Measurements from ENCODE around the gene MAEA.

MAEA gene

DNA sequence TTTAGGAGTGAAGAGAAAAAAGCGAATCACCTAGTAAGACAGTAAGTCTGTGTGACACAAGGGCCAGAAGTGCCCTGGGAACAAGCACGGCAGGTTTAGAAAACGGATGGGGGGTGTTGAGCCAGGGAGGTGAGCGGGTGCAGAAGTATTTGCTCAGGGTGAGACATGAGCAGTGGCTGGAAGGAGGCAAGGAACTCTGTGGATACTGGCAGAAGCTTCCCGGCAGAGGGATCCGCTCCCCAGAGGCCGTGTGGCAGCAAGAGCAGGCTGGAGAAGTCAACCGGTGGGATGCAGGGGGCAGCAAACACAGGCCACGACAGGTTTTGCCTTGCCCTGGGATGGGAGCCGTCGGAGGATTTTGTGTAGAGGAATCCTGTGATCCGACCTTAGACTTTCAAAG, 55.0 kb downstream of the MAEA start:
- H3K27me3 ChIP-seq (ENCODE audit: insufficient read depth, low read length) = no peaks in the 10 kb centered on the region
- no peaks in the 10 kb centered on the region for H3F3A ChIP-seq (ENCODE audit: insufficient read depth, low read length)
- no peak overlapping the region for H2AFZ ChIP-seq (ENCODE audit: low read length)
- peaks cover 18% of the 10 kb centered on the region for H3K4me1 ChIP-seq (ENCODE audit: insufficient read depth, low read length, severe bottlenecking)
- H3K27ac ChIP-seq (ENCODE audit: low read depth, low read length, poor library complexity, severe bottlenecking) = no peak overlapping the region
- H4K20me1 ChIP-seq (ENCODE audit: insufficient read depth, low read length) = no peaks in the 10 kb centered on the region
- no peak overlapping the region for H3K4me2 ChIP-seq (ENCODE audit: low read length)
- H3K9ac ChIP-seq (ENCODE audit: low read length) = no peak overlapping the region
- H3K9me2 ChIP-seq (ENCODE audit: low read depth, low read length) = no peaks in the 10 kb centered on the region
- no peaks in the 10 kb centered on the region for H3K79me2 ChIP-seq (ENCODE audit: insufficient read depth, low read length)
- TF ChIP-seq EZH2 (IDR thresholded peaks at IDR 0.05; ENCODE audit: borderline replicate concordance, low read length) = no peak
- TF ChIP-seq, protein P1, sequence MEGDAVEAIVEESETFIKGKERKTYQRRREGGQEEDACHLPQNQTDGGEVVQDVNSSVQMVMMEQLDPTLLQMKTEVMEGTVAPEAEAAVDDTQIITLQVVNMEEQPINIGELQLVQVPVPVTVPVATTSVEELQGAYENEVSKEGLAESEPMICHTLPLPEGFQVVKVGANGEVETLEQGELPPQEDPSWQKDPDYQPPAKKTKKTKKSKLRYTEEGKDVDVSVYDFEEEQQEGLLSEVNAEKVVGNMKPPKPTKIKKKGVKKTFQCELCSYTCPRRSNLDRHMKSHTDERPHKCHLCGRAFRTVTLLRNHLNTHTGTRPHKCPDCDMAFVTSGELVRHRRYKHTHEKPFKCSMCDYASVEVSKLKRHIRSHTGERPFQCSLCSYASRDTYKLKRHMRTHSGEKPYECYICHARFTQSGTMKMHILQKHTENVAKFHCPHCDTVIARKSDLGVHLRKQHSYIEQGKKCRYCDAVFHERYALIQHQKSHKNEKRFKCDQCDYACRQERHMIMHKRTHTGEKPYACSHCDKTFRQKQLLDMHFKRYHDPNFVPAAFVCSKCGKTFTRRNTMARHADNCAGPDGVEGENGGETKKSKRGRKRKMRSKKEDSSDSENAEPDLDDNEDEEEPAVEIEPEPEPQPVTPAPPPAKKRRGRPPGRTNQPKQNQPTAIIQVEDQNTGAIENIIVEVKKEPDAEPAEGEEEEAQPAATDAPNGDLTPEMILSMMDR (IDR thresholded peaks at IDR 0.05; ENCODE audit: low read length) = no peak
- H3K4me3 ChIP-seq (ENCODE audit: low read depth, low read length, poor library complexity, severe bottlenecking) = no peak overlapping the region
- H3K36me3 ChIP-seq (ENCODE audit: insufficient read depth, low read length) = peaks cover 19% of the 10 kb centered on the region
- no peaks in the 10 kb centered on the region for H3K9me3 ChIP-seq (ENCODE audit: low read length)

DNA sequence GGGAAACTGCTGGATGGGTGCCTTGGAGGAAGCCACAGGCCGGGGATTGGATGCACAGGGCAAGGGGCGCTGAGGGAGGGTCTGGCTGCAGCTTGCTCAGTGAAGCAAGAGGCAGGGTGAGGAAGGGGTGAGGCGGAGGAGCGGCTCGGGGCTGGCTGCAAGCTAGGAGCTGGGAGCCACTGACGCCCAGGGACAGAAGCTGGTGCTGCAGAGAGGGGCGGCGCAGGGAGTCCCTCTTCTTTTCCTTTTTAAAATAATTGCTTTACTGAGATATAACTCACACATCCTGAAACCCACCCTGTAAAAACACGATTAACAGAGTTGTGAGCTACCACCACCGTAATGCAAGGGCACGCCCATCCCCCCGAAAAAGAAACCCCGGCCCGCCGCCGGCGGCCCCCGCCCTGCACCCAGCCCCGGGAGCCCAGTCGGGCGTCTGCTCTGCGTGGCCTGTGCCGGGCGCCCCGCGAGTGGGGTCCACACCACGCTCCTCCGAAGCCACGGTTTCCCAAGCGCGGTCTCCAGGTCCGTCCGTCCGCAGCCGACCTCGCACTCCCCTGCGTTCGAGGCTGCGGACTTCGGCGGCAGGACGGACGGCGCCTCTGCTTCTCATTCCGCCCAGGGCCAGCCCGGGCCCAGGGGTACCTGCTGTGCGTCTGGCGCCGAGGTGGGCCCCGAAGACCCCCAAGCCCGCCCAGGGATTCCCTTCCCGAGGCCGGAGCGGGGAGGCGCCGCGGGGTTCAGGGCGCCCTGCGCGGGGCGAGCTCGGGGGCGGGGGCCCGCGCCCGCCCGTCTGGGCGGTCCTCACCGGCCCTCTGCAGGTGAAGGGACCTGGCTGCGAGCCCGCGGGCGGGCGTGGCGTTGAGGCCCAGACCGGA, 56.5 kb downstream of the MAEA start:
- Histone ChIP-seq H3K4me1 (ENCODE audit: insufficient read depth, low read length, severe bottlenecking) (peaks cover 18% of the 10 kb centered on the region), H3F3A (ENCODE audit: insufficient read depth, low read length) (no peaks in the 10 kb centered on the region), H3K9me3 (ENCODE audit: low read length) (no peaks in the 10 kb centered on the region), H4K20me1 (ENCODE audit: insufficient read depth, low read length) (no peaks in the 10 kb centered on the region), H3K36me3 (ENCODE audit: insufficient read depth, low read length) (peaks cover 4% of the 10 kb centered on the region; the same call in 1 of the 2 replicates), H3K9me2 (ENCODE audit: low read depth, low read length) (no peaks in the 10 kb centered on the region), H2AFZ (ENCODE audit: low read length) (no peak overlapping the region), H3K79me2 (ENCODE audit: insufficient read depth, low read length) (no peaks in the 10 kb centered on the region), H3K27me3 (ENCODE audit: insufficient read depth, low read length) (no peaks in the 10 kb centered on the region), H3K4me2 (ENCODE audit: low read length) (peak overlapping the region; percentile 82), H3K4me3 (ENCODE audit: low read depth, low read length, poor library complexity, severe bottlenecking) (peak overlapping the region; percentile 88), H3K27ac (ENCODE audit: low read depth, low read length, poor library complexity, severe bottlenecking) (peak overlapping the region; percentile 30), H3K9ac (ENCODE audit: low read length) (peak overlapping the region; percentile 82)
- no peak for TF ChIP-seq EZH2 (IDR thresholded peaks at IDR 0.05; ENCODE audit: borderline replicate concordance, low read length)
- TF ChIP-seq, protein P1 (IDR thresholded peaks at IDR 0.05; ENCODE audit: low read length) = peak; percentile 31; the same call in 1 of the 2 replicates

DNA sequence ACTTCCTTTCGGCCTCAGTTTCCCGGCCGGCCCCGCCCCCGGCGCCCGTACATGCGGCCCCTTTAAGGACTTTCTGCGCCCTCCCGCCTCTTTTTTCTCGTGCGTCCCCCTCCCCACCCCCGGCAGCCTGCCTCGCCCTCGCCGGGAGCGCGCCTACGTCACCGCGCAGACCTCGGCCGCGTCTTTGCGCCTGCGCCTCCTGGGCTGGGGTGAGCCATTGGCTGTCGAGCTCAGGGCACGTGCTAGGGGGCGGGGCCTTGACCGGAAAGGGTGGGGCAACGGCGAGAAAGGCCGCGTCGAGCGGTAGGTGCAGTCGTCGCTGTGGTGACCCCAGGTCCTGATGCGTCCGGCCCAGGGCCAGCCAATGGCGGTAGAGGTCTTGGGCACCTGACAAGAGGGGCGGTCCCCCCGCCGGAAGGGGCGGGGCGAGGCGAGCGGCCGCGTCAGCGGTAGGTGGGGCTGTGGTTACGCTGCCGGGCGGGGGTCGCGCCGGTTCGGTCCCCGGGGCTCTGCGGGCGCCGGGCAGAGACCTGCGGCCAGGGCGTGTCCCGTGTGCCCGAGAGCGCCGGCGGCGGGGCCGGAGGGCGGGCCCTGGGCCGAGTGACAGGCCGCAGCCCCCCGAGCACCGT, 57.2 kb downstream of the MAEA start, which contains the start of gene UVSSA:
Gene UVSSA (plus strand): TSS at position 428 of the 629 bp plus-strand sequence. CDS start 884 bp downstream, outside the sequence.
- Histone ChIP-seq H3K9ac (ENCODE audit: low read length) (peak within 1 kb of the TSS; percentile 90), H3K4me3 (ENCODE audit: low read depth, low read length, poor library complexity, severe bottlenecking) (peak within 1 kb of the TSS; percentile 88), H2AFZ (ENCODE audit: low read length) (no peak within 1 kb of the TSS), H4K20me1 (ENCODE audit: insufficient read depth, low read length) (no peaks in the 10 kb centered on the region), H3K79me2 (ENCODE audit: insufficient read depth, low read length) (no peaks in the 10 kb centered on the region), H3K9me3 (ENCODE audit: low read length) (no peaks in the 10 kb centered on the region), H3K4me2 (ENCODE audit: low read length) (peak within 1 kb of the TSS; percentile 92), H3F3A (ENCODE audit: insufficient read depth, low read length) (no peaks in the 10 kb centered on the region), H3K4me1 (ENCODE audit: insufficient read depth, low read length, severe bottlenecking) (peaks cover 23% of the 10 kb centered on the region), H3K9me2 (ENCODE audit: low read depth, low read length) (no peaks in the 10 kb centered on the region), H3K36me3 (ENCODE audit: insufficient read depth, low read length) (no peaks in the 10 kb centered on the region; the same call in 1 of the 2 replicates), H3K27ac (ENCODE audit: low read depth, low read length, poor library complexity, severe bottlenecking) (peak within 1 kb of the TSS; percentile 30), H3K27me3 (ENCODE audit: insufficient read depth, low read length) (no peaks in the 10 kb centered on the region)
- TF ChIP-seq, protein P1 (IDR thresholded peaks at IDR 0.05; ENCODE audit: low read length) = no peak
- TF ChIP-seq EZH2 (IDR thresholded peaks at IDR 0.05; ENCODE audit: borderline replicate concordance, low read length) = no peak

All from OCI-LY1 (cell line).